MCF 10A (cell line): ENCODE measurements around the gene PDRG1. TPM values are rescaled to one million over a fixed set of nuclear protein-coding genes. Genes with fewer than 3 reads are reported as not detected.

ENCODE experiments used
- BruUV-seq: library from RNA; stranded (reverse); fragments of 400-500 nt; replicated peaks from 2 replicates; lab custom pipeline; 2021; lab: Mats Ljungman, UMichigan
- CTCF ChIA-PET: fragments of 300-600 bp; sonication (Branson Sonifier 250); formaldehyde crosslinking; extraction: SDS; loops from one replicate; lab custom pipeline; 2021; ENCODE audit warnings: antibody characterized with exemption, inconsistent platforms; lab: Yijun Ruan, JAX
- POLR2A ChIA-PET: fragments of 300-600, 350-650 bp; sonication (Branson Sonifier 250); formaldehyde crosslinking; extraction: SDS; loops from one replicate; lab custom pipeline; 2020; ENCODE audit warnings: antibody characterized with exemption, inconsistent platforms; lab: Yijun Ruan, JAX
- DNase-seq: peaks from one replicate; pipeline ENCODE4 v3.0.0-alpha.2; 2018; ENCODE audit not compliant: unreplicated experiment
- H3K27ac Mint-ChIP-seq: one replicate; pipeline ENCODE4 v1.8.0; 2022; ENCODE audit warnings: mild to moderate bottlenecking, low read depth, mixed read lengths; ENCODE audit not compliant: unreplicated experiment
- H3K27me3 Mint-ChIP-seq: one replicate; pipeline ENCODE4 v1.8.0; 2022; ENCODE audit warnings: mixed read lengths; ENCODE audit not compliant: insufficient read depth, unreplicated experiment
- H3K36me3 Mint-ChIP-seq: one replicate; pipeline ENCODE4 v1.8.0; 2022; ENCODE audit warnings: mild to moderate bottlenecking, moderate library complexity, mixed read lengths; ENCODE audit not compliant: insufficient read depth, unreplicated experiment
- H3K4me1 Mint-ChIP-seq: one replicate; pipeline ENCODE4 v1.8.0; 2022; ENCODE audit warnings: mixed read lengths; ENCODE audit not compliant: insufficient read depth, unreplicated experiment
- H3K4me3 Mint-ChIP-seq: one replicate; pipeline ENCODE4 v1.8.0; 2022; ENCODE audit warnings: mild to moderate bottlenecking, moderate library complexity, mixed read lengths; ENCODE audit not compliant: unreplicated experiment
- H3K9me3 Mint-ChIP-seq: one replicate; pipeline ENCODE4 v1.8.0; 2022; ENCODE audit warnings: mixed read lengths; ENCODE audit not compliant: unreplicated experiment
- intact Hi-C: fragments of 100-400 bp; cut with micrococcal nuclease; formaldehyde crosslinking; loops from 2 replicates; pipeline ENCODE4 v1.14.1; 2022
- total RNA-seq: library from RNA; stranded (reverse); gene quantifications from 2 replicates; pipeline ENCODE4 v1.2.3, GENCODE V29; 2022
- TF ChIP-seq, protein P1 (sequence below): fragments of 200-600 bp; IDR thresholded peaks from one replicate; pipeline ENCODE4 v1.8.0; 2022; ENCODE audit warnings: antibody characterized with exemption, mild to moderate bottlenecking; ENCODE audit not compliant: unreplicated experiment

Gene PDRG1
- total RNA-seq, 1 experiment from 2014 or later = 16.3 TPM

DNA sequence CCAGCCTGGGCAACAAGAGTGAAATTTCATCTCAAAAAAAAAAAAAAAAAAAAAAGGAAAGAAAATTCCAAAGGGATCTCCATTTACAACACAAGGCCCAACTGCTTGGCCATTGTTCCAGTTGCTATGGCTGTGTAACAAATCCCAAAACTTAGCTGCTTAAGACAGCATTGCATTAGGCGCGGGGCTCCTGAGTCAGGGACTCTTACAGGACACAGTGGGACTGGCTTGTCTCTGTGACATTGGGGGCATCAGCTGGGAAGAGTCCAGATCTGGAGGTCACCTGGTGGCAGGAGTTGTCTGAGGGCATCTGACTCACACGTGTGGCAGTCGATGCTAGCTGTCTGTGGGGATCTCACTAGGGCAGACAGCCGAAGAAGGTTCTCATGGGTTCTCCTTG, 45.8 kb downstream of the PDRG1 start:
- Mint-ChIP-seq H3K27ac (no peak overlapping the region), H3K4me3 (no peak overlapping the region), H3K27me3 (peaks cover 22% of the 10 kb centered on the region), H3K4me1 (no peaks in the 10 kb centered on the region), H3K36me3 (no peaks in the 10 kb centered on the region), H3K9me3 (no peaks in the 10 kb centered on the region)
- no TSS peak for BruUV-seq
- DNase-seq = no peak
- TF ChIP-seq, protein P1, sequence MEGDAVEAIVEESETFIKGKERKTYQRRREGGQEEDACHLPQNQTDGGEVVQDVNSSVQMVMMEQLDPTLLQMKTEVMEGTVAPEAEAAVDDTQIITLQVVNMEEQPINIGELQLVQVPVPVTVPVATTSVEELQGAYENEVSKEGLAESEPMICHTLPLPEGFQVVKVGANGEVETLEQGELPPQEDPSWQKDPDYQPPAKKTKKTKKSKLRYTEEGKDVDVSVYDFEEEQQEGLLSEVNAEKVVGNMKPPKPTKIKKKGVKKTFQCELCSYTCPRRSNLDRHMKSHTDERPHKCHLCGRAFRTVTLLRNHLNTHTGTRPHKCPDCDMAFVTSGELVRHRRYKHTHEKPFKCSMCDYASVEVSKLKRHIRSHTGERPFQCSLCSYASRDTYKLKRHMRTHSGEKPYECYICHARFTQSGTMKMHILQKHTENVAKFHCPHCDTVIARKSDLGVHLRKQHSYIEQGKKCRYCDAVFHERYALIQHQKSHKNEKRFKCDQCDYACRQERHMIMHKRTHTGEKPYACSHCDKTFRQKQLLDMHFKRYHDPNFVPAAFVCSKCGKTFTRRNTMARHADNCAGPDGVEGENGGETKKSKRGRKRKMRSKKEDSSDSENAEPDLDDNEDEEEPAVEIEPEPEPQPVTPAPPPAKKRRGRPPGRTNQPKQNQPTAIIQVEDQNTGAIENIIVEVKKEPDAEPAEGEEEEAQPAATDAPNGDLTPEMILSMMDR = no peak
- ChIA-PET POLR2A (no interaction called here), CTCF (no interaction called here)
- intact Hi-C loops = no loop called here

DNA sequence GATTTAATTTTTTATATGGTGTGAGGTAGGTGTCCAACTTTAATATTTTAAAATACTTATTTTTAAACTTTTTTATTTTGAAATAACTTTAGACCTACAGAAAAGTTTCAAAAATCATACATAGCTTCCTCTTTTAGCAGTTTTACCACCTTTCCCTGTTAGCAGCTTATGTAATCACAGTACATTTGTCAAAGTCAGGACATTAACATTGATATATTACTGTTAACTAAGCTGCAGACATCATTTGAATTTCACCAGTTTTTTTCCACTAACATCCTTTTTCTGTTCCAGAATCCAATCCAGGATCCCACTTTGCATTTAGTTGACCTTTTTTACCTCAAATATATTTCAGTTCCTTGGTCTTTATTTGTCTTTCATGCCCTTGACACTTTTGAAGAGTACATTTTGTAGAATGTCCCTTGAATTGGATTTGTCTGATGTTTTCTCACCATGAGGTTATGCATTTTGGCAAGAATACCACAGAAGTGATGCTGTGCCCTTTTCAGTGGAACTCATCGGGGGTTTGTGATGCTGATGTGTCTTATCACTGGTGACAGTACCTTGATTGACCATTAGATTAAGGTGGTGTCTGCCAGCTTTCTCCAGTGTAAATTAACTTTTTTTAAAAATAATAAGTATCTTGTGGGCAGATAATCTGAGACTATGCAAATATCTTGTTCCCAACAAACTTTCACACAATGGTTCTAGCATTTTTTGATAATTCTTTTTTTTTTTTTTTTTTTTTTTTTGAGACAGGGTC, 48.0 kb downstream of the PDRG1 start:
- no peaks in the 10 kb centered on the region for H3K4me1 Mint-ChIP-seq
- no TSS peak for BruUV-seq
- no peak for DNase-seq
- intact Hi-C loops = no loop called here
- CTCF ChIA-PET = interaction anchor here (0.6 kb wide), 1 partner anchor 112 kb away, joined by 4 read pairs; no protein-coding TSS in a partner anchor
- H3K27me3 Mint-ChIP-seq = peaks cover 17% of the 10 kb centered on the region
- H3K36me3 Mint-ChIP-seq = no peaks in the 10 kb centered on the region
- no peak overlapping the region for H3K27ac Mint-ChIP-seq
- H3K4me3 Mint-ChIP-seq = no peak overlapping the region
- POLR2A ChIA-PET = no interaction called here
- H3K9me3 Mint-ChIP-seq = no peaks in the 10 kb centered on the region
- TF ChIP-seq, protein P1 = no peak

DNA sequence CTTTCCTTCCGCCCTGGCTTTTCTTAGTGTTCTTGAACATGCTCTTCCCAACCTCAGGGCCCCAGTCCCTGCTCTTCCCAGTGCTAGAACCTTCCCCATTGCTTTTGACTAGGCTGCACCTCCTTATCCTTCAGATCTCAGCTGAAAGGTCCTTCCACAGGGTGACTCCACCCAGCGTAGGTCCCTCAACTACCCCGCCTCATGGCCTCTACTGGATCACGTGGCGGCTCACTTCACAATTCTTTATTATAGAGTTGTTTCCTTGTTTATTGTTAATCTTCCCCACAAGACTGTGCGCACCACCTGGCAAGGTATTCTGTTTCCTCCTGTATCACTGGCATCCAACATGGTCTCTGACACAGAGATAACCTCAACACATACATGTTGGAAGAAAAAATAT, 50.2 kb downstream of the PDRG1 start:
- TF ChIP-seq, protein P1 = no peak
- Mint-ChIP-seq H3K27me3 (peaks cover 11% of the 10 kb centered on the region), H3K4me3 (no peak overlapping the region), H3K4me1 (no peaks in the 10 kb centered on the region), H3K36me3 (no peaks in the 10 kb centered on the region), H3K27ac (no peak overlapping the region), H3K9me3 (no peaks in the 10 kb centered on the region)
- intact Hi-C loops = no loop called here
- ChIA-PET POLR2A (interaction anchor here (0.6 kb wide), 1 partner anchor 10 kb away, joined by 3 read pairs; no protein-coding TSS in a partner anchor), CTCF (no interaction called here)
- no peak for DNase-seq
- no TSS peak for BruUV-seq

DNA sequence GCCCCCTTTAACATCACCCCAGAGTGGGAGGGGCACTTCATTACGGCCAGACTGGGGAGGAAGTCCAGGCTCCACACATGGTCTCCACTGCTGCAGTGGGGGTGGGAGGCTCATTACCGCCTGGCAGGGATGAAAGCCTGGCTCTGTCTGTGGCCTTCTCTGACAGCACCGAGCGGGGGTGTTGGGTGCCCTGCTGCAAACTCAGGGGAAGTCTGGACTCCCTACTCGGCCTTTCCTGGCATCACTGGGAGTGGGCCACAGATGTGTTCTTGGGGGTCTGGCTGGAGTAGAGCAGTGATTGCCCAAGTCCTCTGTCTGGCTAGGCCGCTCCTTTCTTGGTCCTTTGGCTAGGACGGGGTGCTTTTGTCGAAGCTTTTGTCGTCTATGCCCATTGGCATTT, 54.3 kb downstream of the PDRG1 start:
- TF ChIP-seq, protein P1 = no peak
- BruUV-seq = no TSS peak
- DNase-seq = no peak
- Mint-ChIP-seq H3K27me3 (peaks cover 17% of the 10 kb centered on the region), H3K9me3 (no peaks in the 10 kb centered on the region), H3K4me3 (no peak overlapping the region), H3K4me1 (peaks cover 5% of the 10 kb centered on the region), H3K27ac (no peak overlapping the region), H3K36me3 (no peaks in the 10 kb centered on the region)
- CTCF ChIA-PET = interaction anchor here (0.7 to 1.1 kb wide), 3 partner anchors 44 to 52 kb away, joined by 3 read pairs; no protein-coding TSS in a partner anchor
- POLR2A ChIA-PET = no interaction called here
- intact Hi-C loops = no loop called here
